ENCODE results near the gene GTF3C1.

Gene GTF3C1

GRCh38 chr16:27417047-27417671, 132.6 kb downstream of the GTF3C1 start:
- DNase-seq, result no peak

- no peak for DNase-seq
Observed at GRCh38 chr16:27414788-27415431, 134.8 kb downstream of the GTF3C1 start.

- no peak for DNase-seq
Observed at GRCh38 chr16:27413956-27414355, 135.8 kb downstream of the GTF3C1 start.

GRCh38 chr16:27410761-27411160, 139.0 kb downstream of the GTF3C1 start:
- no peak for DNase-seq

All from NCI-H1105 treated with DMSO at 0.1 percent for 48 hours (cell line).